Dermis microvascular lymphatic vessel endothelial cell (primary cell): Measurements from ENCODE around the gene PTGDS. TPM values are rescaled to one million over a fixed set of nuclear protein-coding genes. Genes with fewer than 3 reads are reported as not detected.

Experiments used
- DNase-seq, 2 donors: peaks; one replicate each; pipeline versions ENCODE4 v3.0.0 to v3.0.0-alpha.2; 2010; ENCODE audit warnings: low read depth in 2 of 2
- total RNA-seq: library from RNA; depleted of rRNA; stranded (reverse); fragments of >200 nt; gene quantifications from 2 replicates; pipeline ENCODE4 v1.2.1, GENCODE V29; 2014

PTGDS gene
- 0.13 and 0.25 TPM in 2 replicates for total RNA-seq

- no peak for DNase-seq
Measured at GRCh38 chr9:136977223-136977622, at the start of gene PTGDS. PTGDS (plus strand) TSS chr9:136977504; CDS start chr9:136977579, 75 bp downstream.

DNA sequence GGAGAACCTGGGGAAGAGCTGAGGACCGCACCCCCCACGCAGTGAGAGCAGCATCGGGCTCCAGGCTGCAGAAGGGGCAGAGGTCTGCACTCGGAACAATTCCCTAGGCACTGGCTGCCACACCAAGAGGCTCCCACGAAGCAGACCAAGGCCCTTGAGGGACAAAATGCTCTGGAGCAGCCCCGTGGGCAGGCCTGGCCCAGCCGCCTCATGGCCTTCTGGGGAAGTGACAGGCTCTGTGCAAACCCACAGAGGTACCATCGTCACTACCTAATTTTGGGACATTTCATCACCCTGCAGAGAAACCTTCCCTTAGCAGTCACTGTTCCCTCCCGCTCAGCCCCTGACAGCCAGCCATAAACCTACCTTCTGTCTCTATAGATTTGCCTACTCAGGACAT is 48.7 kb upstream of the PTGDS start:
- no peak for DNase-seq

DNA sequence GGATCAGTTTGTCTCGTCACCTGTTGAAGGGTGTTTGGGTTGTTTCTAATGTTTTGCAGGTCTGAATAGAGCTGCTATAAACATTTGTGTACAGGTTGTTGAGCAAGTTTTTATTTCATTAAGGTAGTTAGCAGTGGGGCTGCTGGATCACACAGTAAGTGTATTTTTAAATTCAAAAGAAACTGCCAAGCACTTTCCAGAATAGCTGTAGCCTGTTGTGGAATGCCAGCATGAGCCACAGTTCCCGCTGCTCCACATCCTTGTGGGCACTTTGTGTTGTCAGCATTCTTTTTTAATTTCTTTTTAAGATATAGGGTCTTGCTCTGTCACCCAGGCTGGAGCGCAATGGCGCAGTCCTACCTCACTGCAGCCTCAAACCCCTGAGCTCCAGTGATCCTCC is 47.3 kb upstream of the PTGDS start:
- no peak for DNase-seq

DNA sequence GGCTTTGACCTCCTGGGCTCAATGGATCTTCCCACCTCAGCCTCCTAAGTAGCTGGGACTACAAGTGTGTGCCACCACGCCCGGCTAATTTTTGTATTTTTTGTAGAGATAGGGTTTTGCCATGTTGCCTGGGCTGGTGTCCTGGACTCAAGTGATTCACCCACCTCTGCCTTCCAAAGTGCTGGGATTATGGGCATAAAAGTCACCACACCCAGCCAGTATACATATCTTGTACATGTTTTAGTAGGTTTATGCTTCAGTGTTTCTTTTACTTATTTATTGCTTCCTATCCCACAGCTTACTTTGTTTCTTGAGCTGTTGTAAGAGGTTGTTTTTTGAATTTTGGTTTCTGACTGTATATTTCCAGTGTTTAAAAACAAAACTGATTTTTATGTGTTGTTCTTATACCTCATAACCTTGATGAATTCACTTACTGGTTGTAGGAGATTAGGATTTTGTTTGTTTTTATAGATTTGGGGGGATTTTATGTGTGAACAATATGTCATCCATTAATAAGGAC is 45.6 kb upstream of the PTGDS start:
- no peak for DNase-seq

GRCh38 chr9:136934277-136934676 is 43.0 kb upstream of the PTGDS start:
- no peak for DNase-seq

DNA sequence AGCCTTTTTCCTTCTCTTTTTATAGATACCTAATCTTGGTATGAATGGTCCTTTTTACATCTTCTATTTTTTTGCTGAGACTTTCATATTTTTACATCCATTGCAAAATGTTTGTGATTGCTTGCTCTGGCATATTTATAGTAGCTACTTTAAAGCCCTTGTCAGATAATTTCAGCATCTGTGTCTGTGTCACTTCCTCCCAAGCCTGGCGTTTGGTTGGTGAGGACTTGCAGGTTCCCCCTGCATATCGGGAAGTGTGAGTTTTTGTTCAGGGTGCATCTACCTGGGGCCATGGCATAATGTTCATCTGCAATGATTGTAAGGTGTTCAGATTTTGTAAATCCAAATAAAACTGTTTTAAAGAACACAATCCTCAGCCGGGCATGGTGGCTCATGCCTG is 41.7 kb upstream of the PTGDS start:
- no peak for DNase-seq

GRCh38 chr9:136936645-136937170 is 40.6 kb upstream of the PTGDS start:
- no peak for DNase-seq

DNA sequence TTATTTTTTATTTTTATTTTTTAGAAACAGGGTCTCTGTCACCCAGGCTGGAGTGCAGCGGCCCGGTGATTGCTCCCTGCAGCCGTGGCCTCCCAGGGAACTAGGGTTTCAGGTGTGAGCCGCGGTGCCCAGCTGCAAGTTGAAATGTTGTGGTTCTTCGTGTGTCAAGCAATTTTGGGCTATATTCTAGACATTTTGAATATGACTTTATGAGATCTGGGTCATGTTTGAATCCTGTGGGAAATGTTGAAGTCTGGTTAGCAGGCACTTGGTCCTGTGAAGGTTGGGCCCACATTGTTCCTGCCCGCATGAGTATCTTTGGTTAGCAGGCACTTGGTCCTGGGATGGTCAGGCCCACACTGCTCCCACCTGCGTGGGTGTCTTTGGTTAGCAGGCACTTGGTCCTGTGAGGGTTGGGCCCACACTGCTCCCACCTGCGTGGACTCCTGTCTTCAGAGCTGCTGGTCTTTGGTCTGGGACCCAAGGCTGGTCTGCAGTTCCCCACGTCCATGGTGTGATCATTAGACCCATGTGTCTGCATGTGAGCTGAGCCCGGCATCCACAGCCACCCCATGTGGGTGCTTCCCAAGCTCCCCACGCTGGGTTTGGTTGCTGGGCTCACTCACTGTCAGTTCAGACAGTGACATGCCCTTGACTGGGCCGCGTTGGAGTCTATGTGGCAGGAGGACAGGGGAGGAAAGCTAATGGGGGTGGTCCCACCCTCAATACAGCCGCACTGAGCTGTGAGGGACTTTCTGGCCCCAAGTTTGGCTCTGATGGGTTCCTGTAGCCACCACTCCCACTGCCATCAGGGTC is 39.9 kb upstream of the PTGDS start:
- no peak for DNase-seq

GRCh38 chr9:136939431-136939995 is 37.8 kb upstream of the PTGDS start:
- DNase-seq: no peak

DNA sequence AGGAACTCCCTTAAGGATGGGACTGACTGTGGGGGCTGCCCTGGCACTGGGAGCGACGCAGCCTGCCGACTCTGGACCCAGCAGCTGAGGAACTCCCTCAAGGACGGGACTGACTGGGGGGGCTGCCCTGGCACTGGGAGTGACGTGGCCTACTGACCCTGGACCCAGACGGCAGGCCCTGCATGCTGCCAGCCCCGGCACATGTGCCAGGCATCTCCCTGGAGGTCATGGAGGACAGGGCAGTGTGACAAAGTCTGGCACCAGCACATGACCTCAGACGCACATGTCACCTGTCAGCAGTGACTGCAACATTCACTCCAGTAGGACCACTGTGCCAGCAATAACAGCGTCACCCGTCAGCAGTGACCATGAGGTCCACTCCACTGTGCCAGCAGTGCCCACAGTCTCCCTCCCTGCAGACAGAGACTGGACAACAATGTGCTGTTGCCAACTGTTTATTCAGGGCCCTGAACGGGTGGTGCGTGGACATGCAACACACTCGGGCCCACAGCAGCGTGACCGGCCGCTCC is 37.2 kb upstream of the PTGDS start:
- DNase-seq: no peak

DNA sequence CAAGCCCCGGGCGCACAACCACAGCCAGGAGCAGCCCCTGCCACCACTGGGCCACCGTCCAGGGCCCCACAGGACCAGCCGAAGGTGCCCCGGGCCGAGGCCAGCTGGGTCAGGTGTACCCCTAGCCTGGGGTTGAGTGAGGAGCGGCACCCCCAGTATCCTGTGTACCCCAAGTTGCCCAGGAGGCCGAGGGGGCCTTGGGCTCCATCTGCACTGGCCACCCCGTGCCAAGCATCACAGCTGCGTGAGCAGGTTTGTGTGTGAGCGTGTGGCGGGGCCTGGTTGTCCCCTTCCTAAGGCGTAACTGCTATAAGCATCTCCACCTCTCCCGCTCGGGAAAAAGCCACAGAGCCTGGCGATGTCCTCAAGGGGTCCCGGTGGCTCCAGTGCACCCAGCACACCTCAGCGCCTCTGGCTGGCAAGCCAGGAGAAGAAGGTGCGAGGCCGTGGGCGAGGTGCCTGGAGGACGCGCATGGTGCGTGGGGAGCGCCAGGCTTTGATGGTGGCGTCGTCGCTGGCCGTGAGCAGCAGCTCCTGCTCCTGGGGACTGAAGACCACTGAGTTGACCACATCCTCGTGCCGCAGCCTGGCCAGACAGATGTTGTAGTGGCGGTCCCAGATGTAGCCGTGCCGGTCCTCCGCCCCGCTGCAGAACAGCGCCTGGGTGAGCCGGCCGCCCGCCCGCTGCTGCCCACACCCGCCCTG is 36.6 kb upstream of the PTGDS start:
- DNase-seq: no peak

- no peak for DNase-seq
Measured at GRCh38 chr9:136941231-136942111, 35.8 kb upstream of the PTGDS start.

DNA sequence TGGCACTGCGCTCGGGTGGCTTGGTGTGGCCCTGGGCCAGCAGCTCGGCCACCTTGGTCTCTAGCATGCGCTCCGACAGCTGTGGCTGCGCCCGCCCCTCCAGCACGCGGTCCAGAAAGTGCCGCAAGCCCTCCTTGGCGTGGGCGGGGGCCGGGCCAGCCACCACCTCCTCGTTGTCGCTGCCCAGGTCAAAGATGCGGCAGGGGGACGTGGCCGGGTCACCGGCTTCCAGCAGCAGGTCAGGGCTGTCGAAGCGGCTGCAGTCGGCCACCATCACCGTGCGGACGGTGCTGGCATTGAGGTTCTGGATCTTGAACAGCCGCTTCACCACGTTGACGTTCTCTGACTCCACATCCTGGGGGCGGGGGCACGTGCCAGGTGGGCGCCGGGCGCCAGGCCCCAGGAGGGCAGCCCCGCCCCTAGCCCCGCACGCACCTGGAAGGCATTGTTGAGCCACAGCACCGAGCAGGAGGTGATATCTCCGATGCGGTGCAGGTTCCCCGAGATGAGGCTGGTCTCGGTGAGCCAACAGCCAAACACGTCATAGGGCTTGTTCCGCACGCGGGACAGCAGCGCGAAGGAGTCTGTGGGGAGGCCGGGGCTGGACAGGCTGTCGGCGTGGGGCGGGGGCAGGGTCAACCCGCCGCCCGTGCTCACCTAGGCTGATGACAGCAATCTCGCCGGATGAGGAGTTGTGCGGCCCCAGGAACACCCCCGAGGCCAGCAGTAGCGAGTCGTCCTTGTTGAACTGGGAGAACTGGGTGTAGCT is 35.0 kb upstream of the PTGDS start:
- no peak for DNase-seq

DNA sequence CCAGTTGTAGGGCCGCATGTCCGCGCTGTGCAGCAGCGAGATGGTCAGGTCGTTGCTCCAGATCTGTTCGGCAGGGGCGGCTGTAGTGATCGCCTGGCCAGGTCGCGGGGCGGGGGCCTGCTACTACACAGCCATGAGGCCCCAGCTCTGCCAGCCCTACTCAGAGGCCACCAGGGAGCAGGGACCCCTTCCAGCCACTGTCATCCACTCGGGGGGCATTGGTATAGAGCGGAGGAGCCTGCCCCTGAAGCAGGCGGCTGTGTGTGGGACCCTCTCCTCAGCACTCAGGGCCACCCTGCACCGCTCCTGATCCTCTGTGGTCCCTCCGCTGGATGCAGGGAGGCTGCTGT is 34.4 kb upstream of the PTGDS start:
- no peak for DNase-seq

DNA sequence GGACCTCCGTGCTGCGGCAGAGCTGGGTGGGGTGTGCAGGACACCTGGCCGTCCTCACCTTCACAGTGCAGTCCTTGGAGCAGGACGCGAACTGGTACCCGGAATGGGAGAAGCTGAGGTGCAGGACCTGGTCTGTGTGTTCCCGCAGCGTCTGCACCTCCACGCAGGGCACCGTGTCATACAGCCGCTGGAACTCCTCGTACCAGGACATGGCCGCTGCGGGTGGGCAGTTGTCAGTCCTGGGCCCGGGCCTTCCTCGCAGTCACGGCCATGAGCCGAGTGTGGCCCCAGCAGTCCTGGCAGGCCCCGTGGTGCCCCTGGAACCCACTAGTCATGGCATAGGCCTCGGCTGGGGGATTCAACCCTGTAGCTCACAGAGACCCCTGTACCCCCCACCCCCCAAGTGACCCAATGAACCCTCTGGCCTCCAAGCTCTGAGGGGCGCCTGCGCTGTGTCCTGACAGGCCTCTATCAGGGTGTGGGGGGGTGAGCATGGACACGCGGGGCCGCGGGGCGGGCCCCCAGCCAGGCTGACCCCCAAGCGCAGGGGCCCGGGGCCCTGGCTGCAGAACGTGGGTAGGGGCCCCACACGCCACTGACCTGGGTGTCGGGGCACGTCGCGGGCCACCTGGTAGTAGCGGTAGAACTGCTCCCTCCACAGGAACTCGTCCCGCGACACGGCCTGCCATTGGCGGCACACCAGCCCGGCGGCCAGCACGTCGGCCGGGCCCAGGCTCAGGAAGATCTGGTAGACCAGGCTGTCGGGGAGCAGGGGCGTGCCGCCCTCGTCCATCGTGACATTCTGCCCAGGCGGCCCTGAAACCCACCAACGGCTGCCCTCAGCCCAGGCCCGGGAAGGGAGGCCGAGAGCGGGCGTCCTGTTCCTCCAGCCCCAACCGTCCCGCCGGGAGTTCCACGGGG is 33.8 kb upstream of the PTGDS start:
- peak in 1 of 2 donors; percentile 52 for DNase-seq

DNA sequence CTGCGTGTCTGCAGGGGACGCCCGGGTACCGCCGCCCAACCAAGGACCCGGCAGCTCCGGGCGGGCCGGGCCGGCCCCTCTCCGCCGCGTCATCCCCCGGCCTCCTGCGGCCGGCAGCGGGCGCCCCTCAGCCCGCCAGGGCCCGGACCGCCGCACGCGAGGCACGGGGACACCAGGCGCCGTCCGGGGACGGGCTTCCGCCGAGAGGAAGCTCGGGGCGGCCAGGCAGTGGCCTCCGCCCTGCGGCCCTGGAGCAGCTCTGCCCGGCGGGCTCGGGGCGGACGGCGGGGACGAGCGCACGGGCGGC is 33.1 kb upstream of the PTGDS start:
- peak; percentile 37 to 76 for DNase-seq

DNA sequence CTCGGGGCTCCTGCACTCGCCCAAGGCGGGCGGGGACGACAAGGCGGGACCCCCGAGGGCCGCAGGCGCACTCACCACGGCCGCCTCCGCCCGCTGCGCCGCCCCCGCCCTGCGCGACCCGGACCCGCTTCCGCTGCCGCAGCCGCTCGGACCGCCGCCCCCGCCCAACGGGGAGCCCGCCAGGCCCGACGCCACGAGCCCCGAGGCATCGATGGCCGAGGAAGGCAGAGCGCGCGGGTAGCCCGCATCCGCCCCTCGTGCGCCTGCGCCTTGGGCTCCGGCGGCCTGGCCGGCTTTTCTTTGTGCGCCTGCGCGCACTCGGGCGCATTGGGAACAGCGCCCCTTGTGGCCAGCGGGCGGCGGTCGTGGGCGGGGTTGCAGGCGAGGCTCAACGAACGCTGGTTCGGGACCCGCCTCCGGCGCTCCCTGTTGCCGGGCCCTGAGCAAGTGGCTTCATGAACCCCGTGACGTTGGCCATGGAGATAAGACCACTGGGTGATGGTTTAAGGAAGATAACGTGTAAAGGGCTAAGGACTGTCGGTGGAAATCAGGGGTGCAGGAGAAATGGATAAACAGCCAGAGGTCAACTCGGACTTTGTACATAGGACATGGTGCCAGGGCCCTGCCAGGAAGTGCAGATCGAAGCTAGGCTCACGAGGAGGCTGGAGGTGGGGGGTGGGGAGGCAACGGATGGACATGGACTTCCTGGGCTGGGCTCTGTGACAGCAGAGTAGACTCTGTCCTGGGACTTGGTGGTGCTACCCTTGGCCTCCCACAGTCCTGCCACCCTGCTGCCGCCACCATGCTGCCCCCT is 32.6 kb upstream of the PTGDS start, which contains the start of the genes C8G and FBXW5:
C8G (plus strand) TSS at position 725 of the 814 bp plus-strand sequence; CDS start at position 803, 78 bp downstream.
FBXW5 (minus strand) TSS at position 220 of the 814 bp plus-strand sequence. CDS start 655 bp downstream, outside the sequence.
- DNase-seq: peak; percentile 81 to 93
